Measurements from ENCODE around the gene PTGS1.
"Not testable (repeated sequence)": the region's sequence is repeated elsewhere in the genome, so short reads cannot be mapped to it uniquely, and the experiment has no call there.

PTGS1 gene

GRCh38 chr9:122347348-122348287, 23.2 kb upstream of the PTGS1 start:
- no peak for DNase-seq

- DNase-seq: no peak
Measured at GRCh38 chr9:122348288-122348777, 22.5 kb upstream of the PTGS1 start.

GRCh38 chr9:122348791-122349190, 22.0 kb upstream of the PTGS1 start:
- DNase-seq: no peak

- no peak for DNase-seq
Measured at GRCh38 chr9:122349201-122349600, 21.6 kb upstream of the PTGS1 start.

- DNase-seq: peak; percentile 26 to 72 (median 64)
Measured at GRCh38 chr9:122350577-122351355, 20.1 kb upstream of the PTGS1 start.

GRCh38 chr9:122354536-122355199, 16.2 kb upstream of the PTGS1 start:
- DNase-seq: no peak

GRCh38 chr9:122355336-122355875, 15.4 kb upstream of the PTGS1 start:
- no peak for DNase-seq

- DNase-seq: no peak
Measured at GRCh38 chr9:122356627-122357026, 14.2 kb upstream of the PTGS1 start.

GRCh38 chr9:122360891-122361290, 9.9 kb upstream of the PTGS1 start:
- DNase-seq: no peak

GRCh38 chr9:122363131-122363530, 7.7 kb upstream of the PTGS1 start:
- DNase-seq: not testable (repeated sequence)

- no peak for DNase-seq
Measured at GRCh38 chr9:122364117-122364782, 6.6 kb upstream of the PTGS1 start.

- no peak for DNase-seq
Measured at GRCh38 chr9:122364783-122365150, 6.1 kb upstream of the PTGS1 start.

GRCh38 chr9:122366074-122366660, 4.7 kb upstream of the PTGS1 start:
- DNase-seq: no peak

GRCh38 chr9:122367065-122367464, 3.8 kb upstream of the PTGS1 start:
- DNase-seq: no peak

- no peak for DNase-seq
Measured at GRCh38 chr9:122367774-122368460, 2.9 kb upstream of the PTGS1 start.

- DNase-seq: no peak
Measured at GRCh38 chr9:122368642-122369041, 2.2 kb upstream of the PTGS1 start.

GRCh38 chr9:122370303-122370702, 521 bp upstream of the PTGS1 start:
- DNase-seq: no peak

- no peak for DNase-seq
Measured at GRCh38 chr9:122371846-122372245, 1.0 kb downstream of the PTGS1 start.

GRCh38 chr9:122372856-122373845, 2.3 kb downstream of the PTGS1 start:
- no peak for DNase-seq

GRCh38 chr9:122374885-122375420, 4.1 kb downstream of the PTGS1 start:
- DNase-seq: no peak

Measured in stimulated activated naive CD4-positive, alpha-beta T cell (primary cell).